ENCODE results near the gene CADPS.

CADPS gene

GRCh38 chr3:62577153-62577552, 298.1 kb downstream of the CADPS start:
- Histone ChIP-seq H3K79me2 (ENCODE audit: insufficient read depth, low read depth) (no peaks in the 10 kb centered on the region), H3K27me3 (ENCODE audit: insufficient read depth, low read depth) (no peaks in the 10 kb centered on the region), H3K4me1 (ENCODE audit: low read depth, poor library complexity, severe bottlenecking) (no peaks in the 10 kb centered on the region), H4K20me1 (ENCODE audit: insufficient read depth) (no peaks in the 10 kb centered on the region), H3K9ac (no peak overlapping the region), H2AFZ (ENCODE audit: low read depth) (no peak overlapping the region), H3K36me3 (ENCODE audit: insufficient read depth) (no peaks in the 10 kb centered on the region), H3K4me3 (IDR thresholded peaks at IDR 0.05; ENCODE audit: insufficient read depth, low read depth, low read length) (no peak overlapping the region), H3K27ac (no peak overlapping the region), H3K4me2 (no peak overlapping the region)
- no peak for TF ChIP-seq CTCF (conservative IDR thresholded peaks at IDR 0.05; ENCODE audit: low read depth, low read length)

GRCh38 chr3:62574266-62574898, 300.8 kb downstream of the CADPS start:
- Histone ChIP-seq H3K36me3 (ENCODE audit: insufficient read depth) (no peaks in the 10 kb centered on the region), H3K27ac (no peak overlapping the region), H3K27me3 (ENCODE audit: insufficient read depth, low read depth) (no peaks in the 10 kb centered on the region), H3K4me3 (IDR thresholded peaks at IDR 0.05; ENCODE audit: insufficient read depth, low read depth, low read length) (no peak overlapping the region), H4K20me1 (ENCODE audit: insufficient read depth) (no peaks in the 10 kb centered on the region), H2AFZ (ENCODE audit: low read depth) (no peak overlapping the region), H3K4me2 (no peak overlapping the region), H3K79me2 (ENCODE audit: insufficient read depth, low read depth) (no peaks in the 10 kb centered on the region), H3K9ac (no peak overlapping the region), H3K4me1 (ENCODE audit: low read depth, poor library complexity, severe bottlenecking) (no peaks in the 10 kb centered on the region)
- TF ChIP-seq CTCF (conservative IDR thresholded peaks at IDR 0.05; ENCODE audit: low read depth, low read length): no peak

- Histone ChIP-seq H3K36me3 (ENCODE audit: insufficient read depth) (no peaks in the 10 kb centered on the region), H3K4me3 (IDR thresholded peaks at IDR 0.05; ENCODE audit: insufficient read depth, low read depth, low read length) (no peak overlapping the region), H3K4me2 (no peak overlapping the region), H3K79me2 (ENCODE audit: insufficient read depth, low read depth) (no peaks in the 10 kb centered on the region), H2AFZ (ENCODE audit: low read depth) (no peak overlapping the region), H3K4me1 (ENCODE audit: low read depth, poor library complexity, severe bottlenecking) (no peaks in the 10 kb centered on the region), H3K9ac (no peak overlapping the region), H4K20me1 (ENCODE audit: insufficient read depth) (no peaks in the 10 kb centered on the region), H3K27me3 (ENCODE audit: insufficient read depth, low read depth) (no peaks in the 10 kb centered on the region), H3K27ac (no peak overlapping the region)
- TF ChIP-seq CTCF (conservative IDR thresholded peaks at IDR 0.05; ENCODE audit: low read depth, low read length): no peak
Measured at GRCh38 chr3:62571916-62572315, 303.3 kb downstream of the CADPS start.

- Histone ChIP-seq H3K27me3 (ENCODE audit: insufficient read depth, low read depth) (no peaks in the 10 kb centered on the region), H3K27ac (no peak overlapping the region)
- TF ChIP-seq CTCF (conservative IDR thresholded peaks at IDR 0.05; ENCODE audit: low read depth, low read length): no peak
Measured at GRCh38 chr3:62570888-62571287, 304.3 kb downstream of the CADPS start.

More at GRCh38 chr3:62570888-62571287, 304.3 kb downstream of the CADPS start:
- Histone ChIP-seq H3K4me3 (IDR thresholded peaks at IDR 0.05; ENCODE audit: insufficient read depth, low read depth, low read length) (no peak overlapping the region), H4K20me1 (ENCODE audit: insufficient read depth) (no peaks in the 10 kb centered on the region), H2AFZ (ENCODE audit: low read depth) (no peak overlapping the region), H3K36me3 (ENCODE audit: insufficient read depth) (no peaks in the 10 kb centered on the region), H3K4me1 (ENCODE audit: low read depth, poor library complexity, severe bottlenecking) (no peaks in the 10 kb centered on the region), H3K9ac (no peak overlapping the region), H3K79me2 (ENCODE audit: insufficient read depth, low read depth) (no peaks in the 10 kb centered on the region), H3K4me2 (no peak overlapping the region)

All from KMS-11 (cell line).